Measurements from ENCODE around the gene ISCA1. TPM values are rescaled to one million over a fixed set of nuclear protein-coding genes. Genes with fewer than 3 reads are reported as not detected.

Gene ISCA1
- total and polyA plus RNA-seq, 2 donors (not counting 1 experiment from before 2014, with no cell fraction given): 19.2 to 44.8 TPM

DNA sequence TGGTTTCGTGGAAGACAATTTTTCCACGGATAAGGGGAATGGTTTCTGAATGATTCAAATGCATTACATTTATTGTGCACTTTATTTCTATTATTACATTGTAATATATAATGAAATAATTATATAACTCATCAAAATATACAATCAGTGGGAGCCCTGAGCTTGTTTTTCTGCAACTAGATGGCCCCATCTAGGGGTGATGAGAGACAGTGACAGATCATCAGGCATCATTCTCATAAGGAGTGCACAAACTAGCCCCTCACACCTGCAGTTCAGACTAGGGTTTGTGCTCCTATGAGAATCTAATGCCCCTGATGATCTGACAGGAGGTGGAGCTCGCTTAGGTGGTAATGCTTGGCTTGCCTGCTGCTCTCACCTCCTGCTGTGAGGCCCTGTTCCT is 6.4 kb downstream of the ISCA1 start:
- no peak overlapping the region for H3K9ac ChIP-seq (ENCODE audit: insufficient read depth, low read length)
- no peak overlapping the region for H3K4me2 ChIP-seq (ENCODE audit: extremely low read depth, insufficient read depth, low read length)
- no peaks in the 10 kb centered on the region for H3K27me3 ChIP-seq (ENCODE audit: control insufficient read depth, insufficient read depth, low read length)
- no peak overlapping the region for H3K4me3 ChIP-seq (replicated peaks in 1 of 4; ENCODE audit: control extremely low read depth in 1 of 4, insufficient read depth in 1 of 4, low read depth in 3 of 4, low read length in 4 of 4)
- peaks cover 2% of the 10 kb centered on the region for H3K4me1 ChIP-seq (ENCODE audit: control insufficient read depth, extremely low read depth, insufficient read depth, low read length)
- H4K20me1 ChIP-seq (ENCODE audit: control insufficient read depth, extremely low read depth, insufficient read depth, low read length): no peaks in the 10 kb centered on the region
- H3K36me3 ChIP-seq (ENCODE audit: control insufficient read depth, insufficient read depth, low read length): peaks cover 9% of the 10 kb centered on the region
- H3K27ac ChIP-seq (ENCODE audit: insufficient read depth, low read length): no peak overlapping the region
- H3K9me3 ChIP-seq (ENCODE audit: control insufficient read depth, insufficient read depth, low read depth, low read length): no peaks in the 10 kb centered on the region
- no peak for TF ChIP-seq EZH2 (IDR thresholded peaks at IDR 0.05; ENCODE audit: low read length, missing control alignments)
- TF ChIP-seq, protein P1, sequence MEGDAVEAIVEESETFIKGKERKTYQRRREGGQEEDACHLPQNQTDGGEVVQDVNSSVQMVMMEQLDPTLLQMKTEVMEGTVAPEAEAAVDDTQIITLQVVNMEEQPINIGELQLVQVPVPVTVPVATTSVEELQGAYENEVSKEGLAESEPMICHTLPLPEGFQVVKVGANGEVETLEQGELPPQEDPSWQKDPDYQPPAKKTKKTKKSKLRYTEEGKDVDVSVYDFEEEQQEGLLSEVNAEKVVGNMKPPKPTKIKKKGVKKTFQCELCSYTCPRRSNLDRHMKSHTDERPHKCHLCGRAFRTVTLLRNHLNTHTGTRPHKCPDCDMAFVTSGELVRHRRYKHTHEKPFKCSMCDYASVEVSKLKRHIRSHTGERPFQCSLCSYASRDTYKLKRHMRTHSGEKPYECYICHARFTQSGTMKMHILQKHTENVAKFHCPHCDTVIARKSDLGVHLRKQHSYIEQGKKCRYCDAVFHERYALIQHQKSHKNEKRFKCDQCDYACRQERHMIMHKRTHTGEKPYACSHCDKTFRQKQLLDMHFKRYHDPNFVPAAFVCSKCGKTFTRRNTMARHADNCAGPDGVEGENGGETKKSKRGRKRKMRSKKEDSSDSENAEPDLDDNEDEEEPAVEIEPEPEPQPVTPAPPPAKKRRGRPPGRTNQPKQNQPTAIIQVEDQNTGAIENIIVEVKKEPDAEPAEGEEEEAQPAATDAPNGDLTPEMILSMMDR (conservative IDR thresholded peaks at IDR 0.05 in 1 of 2, IDR thresholded peaks at IDR 0.05 in 1 of 2; ENCODE audit: low read depth in 1 of 2, low read length in 2 of 2): peak; percentile 12 to 31
- no peak overlapping the region for H2AFZ ChIP-seq (ENCODE audit: low read length)
- no peak for DNase-seq (ENCODE audit: low read depth in 2 of 2)
- H3K79me2 ChIP-seq (ENCODE audit: control insufficient read depth, insufficient read depth, low read length): peaks cover 43% of the 10 kb centered on the region

DNA sequence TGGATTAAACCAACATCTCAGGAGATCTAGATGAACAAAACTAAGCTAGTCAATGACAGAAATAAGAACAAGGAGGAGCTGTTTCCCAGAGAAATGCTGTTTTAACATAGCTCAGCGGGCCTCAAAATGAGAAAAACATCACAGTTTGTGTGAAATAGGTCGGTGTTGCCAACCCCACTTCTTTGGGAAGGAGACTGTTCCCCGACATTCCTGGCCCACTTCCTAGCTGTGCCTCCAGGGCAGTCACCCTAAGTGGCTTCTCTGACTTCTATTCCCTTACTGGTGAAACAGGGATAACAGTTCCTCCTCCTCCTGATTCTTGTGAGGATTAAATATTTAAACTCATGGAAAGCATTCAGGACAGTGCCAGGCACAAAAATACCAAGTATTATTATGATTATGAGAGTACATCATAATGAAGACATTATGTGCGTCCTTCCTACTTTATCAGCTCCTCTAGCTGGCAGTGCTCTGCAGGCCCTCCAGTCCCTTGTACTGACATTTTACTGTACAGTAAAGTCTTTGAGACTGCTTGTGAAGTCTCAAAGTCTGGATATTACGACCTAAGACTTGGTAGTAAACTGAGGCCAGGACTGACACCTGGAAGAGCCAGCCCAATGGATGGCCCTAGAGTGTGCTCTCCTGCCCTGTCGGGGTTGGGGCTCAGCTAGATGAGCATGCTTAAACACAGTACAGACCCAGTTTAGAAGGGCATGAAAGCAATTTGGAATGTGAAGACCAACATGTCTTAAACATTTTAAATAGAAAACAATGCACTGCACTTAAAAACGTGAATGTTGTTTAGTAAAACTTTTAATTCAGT is 7.3 kb downstream of the ISCA1 start:
- no peaks in the 10 kb centered on the region for H3K27me3 ChIP-seq (ENCODE audit: control insufficient read depth, insufficient read depth, low read length)
- no peak for TF ChIP-seq EZH2 (IDR thresholded peaks at IDR 0.05; ENCODE audit: low read length, missing control alignments)
- TF ChIP-seq, protein P1 (conservative IDR thresholded peaks at IDR 0.05 in 1 of 2, IDR thresholded peaks at IDR 0.05 in 1 of 2; ENCODE audit: low read depth in 1 of 2, low read length in 2 of 2): no peak
- H3K4me1 ChIP-seq (ENCODE audit: control insufficient read depth, extremely low read depth, insufficient read depth, low read length): no peaks in the 10 kb centered on the region
- peaks cover 33% of the 10 kb centered on the region for H3K79me2 ChIP-seq (ENCODE audit: control insufficient read depth, insufficient read depth, low read length)
- DNase-seq (ENCODE audit: low read depth in 2 of 2): no peak
- no peak overlapping the region for H3K9ac ChIP-seq (ENCODE audit: insufficient read depth, low read length)
- H3K9me3 ChIP-seq (ENCODE audit: control insufficient read depth, insufficient read depth, low read depth, low read length): no peaks in the 10 kb centered on the region
- no peak overlapping the region for H2AFZ ChIP-seq (ENCODE audit: low read length)
- peaks cover 9% of the 10 kb centered on the region for H3K36me3 ChIP-seq (ENCODE audit: control insufficient read depth, insufficient read depth, low read length)
- no peaks in the 10 kb centered on the region for H4K20me1 ChIP-seq (ENCODE audit: control insufficient read depth, extremely low read depth, insufficient read depth, low read length)
- H3K4me3 ChIP-seq (replicated peaks in 1 of 4; ENCODE audit: control extremely low read depth in 1 of 4, insufficient read depth in 1 of 4, low read depth in 3 of 4, low read length in 4 of 4): no peak overlapping the region
- H3K4me2 ChIP-seq (ENCODE audit: extremely low read depth, insufficient read depth, low read length): no peak overlapping the region
- H3K27ac ChIP-seq (ENCODE audit: insufficient read depth, low read length): no peak overlapping the region

DNA sequence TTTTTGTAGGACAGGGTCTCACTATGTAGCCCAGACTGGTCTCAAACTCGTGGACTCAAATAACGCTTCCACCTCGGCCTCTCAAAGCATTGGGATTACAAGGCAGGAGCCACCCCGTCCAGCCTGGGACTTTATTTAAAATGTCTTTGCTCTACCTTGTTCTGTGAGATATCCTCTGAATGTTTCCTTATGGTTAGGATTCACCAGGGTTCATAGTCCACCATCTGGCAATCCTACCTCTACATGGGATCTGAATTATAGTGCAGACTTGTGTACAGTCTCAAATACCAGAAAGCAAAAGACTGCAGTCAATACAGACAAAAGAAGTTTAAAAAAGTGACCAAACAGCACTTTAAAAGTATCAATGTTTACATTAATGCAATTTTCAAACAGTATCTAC is 10.1 kb downstream of the ISCA1 start:
- Histone ChIP-seq H3K9me3 (ENCODE audit: control insufficient read depth, insufficient read depth, low read depth, low read length) (no peaks in the 10 kb centered on the region), H3K27ac (ENCODE audit: insufficient read depth, low read length) (no peak overlapping the region), H3K4me1 (ENCODE audit: control insufficient read depth, extremely low read depth, insufficient read depth, low read length) (no peaks in the 10 kb centered on the region), H3K27me3 (ENCODE audit: control insufficient read depth, insufficient read depth, low read length) (no peaks in the 10 kb centered on the region), H3K4me3 (replicated peaks in 1 of 4; ENCODE audit: control extremely low read depth in 1 of 4, insufficient read depth in 1 of 4, low read depth in 3 of 4, low read length in 4 of 4) (no peak overlapping the region), H2AFZ (ENCODE audit: low read length) (no peak overlapping the region), H3K9ac (ENCODE audit: insufficient read depth, low read length) (no peak overlapping the region), H3K79me2 (ENCODE audit: control insufficient read depth, insufficient read depth, low read length) (peaks cover 10% of the 10 kb centered on the region), H3K4me2 (ENCODE audit: extremely low read depth, insufficient read depth, low read length) (no peak overlapping the region), H4K20me1 (ENCODE audit: control insufficient read depth, extremely low read depth, insufficient read depth, low read length) (no peaks in the 10 kb centered on the region), H3K36me3 (ENCODE audit: control insufficient read depth, insufficient read depth, low read length) (peaks cover 9% of the 10 kb centered on the region)
- DNase-seq (ENCODE audit: low read depth in 2 of 2): no peak
- TF ChIP-seq, protein P1 (conservative IDR thresholded peaks at IDR 0.05 in 1 of 2, IDR thresholded peaks at IDR 0.05 in 1 of 2; ENCODE audit: low read depth in 1 of 2, low read length in 2 of 2): no peak
- no peak for TF ChIP-seq EZH2 (IDR thresholded peaks at IDR 0.05; ENCODE audit: low read length, missing control alignments)

All from fibroblast of lung (primary cell).